ENCODE results near the gene RAB3GAP1.

- TF ChIP-seq GABPA (IDR thresholded peaks at IDR 0.05; ENCODE audit: low read depth) (no peak), TAF1 (IDR thresholded peaks at IDR 0.05; ENCODE audit: borderline replicate concordance, low read depth, low read length) (no peak), NRF1 (IDR thresholded peaks at IDR 0.05; ENCODE audit: low read depth, low read length) (no peak), MXI1 (IDR thresholded peaks at IDR 0.05; ENCODE audit: low read depth, low read length) (no peak), FOXM1 (IDR thresholded peaks at IDR 0.05; ENCODE audit: low read depth) (no peak), CTCF (IDR thresholded peaks at IDR 0.05) (no peak), REST (IDR thresholded peaks at IDR 0.05; ENCODE audit: low read depth, low read length) (no peak)
Measured at GRCh38 chr2:135163901-135164300, 111.8 kb downstream of the RAB3GAP1 start.

Measured in SK-N-SH (cell line).